GM12892 (cell line): Measurements from ENCODE around the gene NUF2.

ENCODE experiments used
- POLR2A ChIP-seq: IDR thresholded peaks from 2 replicates; pipeline ENCODE4 v1.6.1; 2011; ENCODE audit warnings: low read depth, low read length, control low read depth
- POLR2AphosphoS5 ChIP-seq: IDR thresholded peaks from 2 replicates; pipeline ENCODE4 v1.6.1; 2011; ENCODE audit warnings: low read depth, low read length, control low read depth

GRCh38 chr1:163321311-163322305 lies at the start of gene NUF2:
- peak; percentile 87 for TF ChIP-seq POLR2A
- TF ChIP-seq POLR2AphosphoS5 = peak; percentile 87
